SK-N-SH (cell line): ENCODE measurements around the gene ZSWIM7. TPM values are rescaled to one million over a fixed set of nuclear protein-coding genes. Genes with fewer than 3 reads are reported as not detected.

Experiments used
- CTCF ChIA-PET: fragments of 300-600, 350-600 bp; formaldehyde crosslinking; extraction: SDS; loops from one replicate; lab custom pipeline; 2021; lab: Yijun Ruan, JAX
- POLR2A ChIA-PET: fragments of 350-600 bp; sonication (Branson Sonifier 250); formaldehyde crosslinking; extraction: SDS; loops from one replicate; lab custom pipeline; 2020; ENCODE audit warnings: antibody characterized with exemption, inconsistent platforms; lab: Yijun Ruan, JAX
- DNase-seq: peaks from one replicate; pipeline ENCODE4 v3.0.0; 2012
- H2AFZ ChIP-seq: fragments of 200-600 bp; sonication (generic); 2 replicates; pipeline ENCODE4 v1.8.1; 2016; ENCODE audit warnings: antibody characterized with exemption, mild to moderate bottlenecking, low read depth
- H3F3A ChIP-seq: fragments of 200-600 bp; sonication (generic); replicated peaks from 2 replicates; pipeline ENCODE3; 2016; ENCODE audit warnings: antibody characterized with exemption, mild to moderate bottlenecking; ENCODE audit not compliant: insufficient read depth
- H3K27ac ChIP-seq, 2 experiments: fragments of 200-500 bp in 1 of 2; fragments of 200-600 bp in 1 of 2; sonication (Bioruptor generic) in 1 of 2; sonication (generic), shearing (Covaris generic) in 1 of 2; 2 replicates each; pipeline versions ENCODE4 v1.5.1 to v1.6.1; 2014 to 2016; ENCODE audit warnings: low read depth in 2 of 2, inconsistent platforms in 1 of 2, low read length in 1 of 2, mild to moderate bottlenecking in 1 of 2, mixed read lengths in 1 of 2
- H3K27me3 ChIP-seq: fragments of 200-600 bp; sonication (generic), shearing (Covaris generic); 2 replicates; pipeline ENCODE4 v1.6.1; 2016; ENCODE audit warnings: mixed run types; ENCODE audit not compliant: insufficient read depth
- H3K36me3 ChIP-seq, 2 experiments: fragments of 200-500 bp in 1 of 2; fragments of 200-600 bp in 1 of 2; sonication (Bioruptor generic) in 1 of 2; sonication (generic) in 1 of 2; replicated peaks in 1 of 2; 2 replicates each; pipeline versions ENCODE3 to v1.5.1; 2014 to 2016; ENCODE audit warnings: low read length in 1 of 2, mild to moderate bottlenecking in 1 of 2; ENCODE audit not compliant: insufficient read depth in 2 of 2, control insufficient read depth in 1 of 2
- H3K4me1 ChIP-seq, 2 experiments: fragments of 200-500 bp in 1 of 2; fragments of 200-600 bp in 1 of 2; sonication (Bioruptor generic) in 1 of 2; sonication (generic), shearing (Covaris generic) in 1 of 2; 2 replicates each; pipeline versions ENCODE4 v1.5.1 to v1.6.1; 2014 to 2016; ENCODE audit warnings: low read depth in 1 of 2, low read length in 1 of 2, mixed run types in 1 of 2; ENCODE audit not compliant: insufficient read depth in 2 of 2, control insufficient read depth in 1 of 2
- H3K4me2 ChIP-seq: fragments of 200-600 bp; sonication (generic), shearing (Covaris generic); 2 replicates; pipeline ENCODE4 v1.6.1; 2017; ENCODE audit warnings: mixed run types
- H3K4me3 ChIP-seq, 2 experiments: fragments of 200-500 bp in 1 of 2; fragments of 200-600 bp in 1 of 2; sonication (Bioruptor generic) in 1 of 2; sonication (generic), shearing (Covaris generic) in 1 of 2; 2 replicates each; pipeline versions ENCODE4 v1.5.1 to v1.8.1; 2014 to 2016; ENCODE audit warnings: low read depth in 2 of 2, inconsistent platforms in 1 of 2, low read length in 1 of 2, mild to moderate bottlenecking in 1 of 2, mixed read lengths in 1 of 2, moderate library complexity in 1 of 2
- H3K79me2 ChIP-seq: fragments of 200-600 bp; sonication (generic); 2 replicates; pipeline ENCODE4 v1.8.1; 2017; ENCODE audit warnings: mild to moderate bottlenecking; ENCODE audit not compliant: insufficient read depth
- H3K9ac ChIP-seq: fragments of 200-600 bp; sonication (generic); 2 replicates; pipeline ENCODE4 v1.6.1; 2017; ENCODE audit warnings: mixed run types
- H3K9me2 ChIP-seq: fragments of 200-600 bp; sonication (generic); 2 replicates; pipeline ENCODE4 v1.6.1; 2017; ENCODE audit warnings: mixed run types
- H3K9me3 ChIP-seq: fragments of 200-600 bp; sonication (generic); 2 replicates; pipeline ENCODE4 v1.6.1; 2017; ENCODE audit warnings: mixed run types, mild to moderate bottlenecking, moderate library complexity
- H4K20me1 ChIP-seq: fragments of 200-600 bp; sonication (generic); 2 replicates; pipeline ENCODE4 v1.6.1; 2017; ENCODE audit warnings: mild to moderate bottlenecking, mixed run types; ENCODE audit not compliant: insufficient read depth
- JUND ChIP-seq: IDR thresholded peaks from 2 replicates; pipeline ENCODE4 v1.4.0; 2012
- MXI1 ChIP-seq: IDR thresholded peaks from 2 replicates; pipeline ENCODE4 v1.6.1; 2012; ENCODE audit warnings: mild to moderate bottlenecking, low read depth, low read length, improper control_type of control experiment
- POLR2AphosphoS5 ChIP-seq: IDR thresholded peaks from 2 replicates; pipeline ENCODE4 v1.6.1; 2012; ENCODE audit warnings: low read depth, low read length
- RCOR1 ChIP-seq: fragments of 150-350 bp; IDR thresholded peaks from 2 replicates; pipeline ENCODE4 v1.6.1; 2017; ENCODE audit warnings: antibody characterized with exemption, low read length
- SIN3A ChIP-seq: IDR thresholded peaks from 2 replicates; pipeline ENCODE4 v1.6.1; 2012; ENCODE audit warnings: low read depth, mild to moderate bottlenecking, low read length, moderate library complexity, borderline replicate concordance
- SMC3 ChIP-seq: IDR thresholded peaks from 2 replicates; pipeline ENCODE4 v1.6.1; 2012; ENCODE audit warnings: low read depth, low read length, improper control_type of control experiment
- TAF1 ChIP-seq: IDR thresholded peaks from 2 replicates; pipeline ENCODE4 v1.6.1; 2012; ENCODE audit warnings: low read depth, mild to moderate bottlenecking, low read length, moderate library complexity, borderline replicate concordance
- TCF12 ChIP-seq: IDR thresholded peaks from 2 replicates; pipeline ENCODE4 v1.4.0; 2012
- WGBS: methylation state at CpG from one replicate; pipeline ENCODE4 v1.1.6; 2017; ENCODE audit warnings: low lambda C conversion rate; 5-methylcytosine and 5-hydroxymethylcytosine counted together
- polyA plus RNA-seq, 3 experiments: library from polyadenylated mRNA; depleted of rRNA; stranded (reverse); fragments of >200 nt; gene quantifications; 2 replicates each; pipeline ENCODE4 v1.2.3, GENCODE V29; 2012
- TF ChIP-seq, protein P1 (sequence below): fragments of 150-350 bp; IDR thresholded peaks from 2 replicates; pipeline ENCODE4 v1.6.1; 2017; ENCODE audit warnings: antibody characterized with exemption, low read length, low read depth, borderline replicate concordance
- TF ChIP-seq, protein P2 (sequence below): IDR thresholded peaks from 2 replicates; pipeline ENCODE4 v1.6.1; 2012; ENCODE audit warnings: mild to moderate bottlenecking, low read depth, low read length, moderate library complexity
- TF ChIP-seq, protein P3 (sequence below): IDR thresholded peaks from 2 replicates; pipeline ENCODE4 v1.4.0; 2012; ENCODE audit warnings: low read depth
- TF ChIP-seq, protein P4 (sequence below): IDR thresholded peaks from 2 replicates; pipeline ENCODE4; 2012
- TF ChIP-seq, protein P5 (sequence below): IDR thresholded peaks from 2 replicates; pipeline ENCODE4 v1.4.0; 2012; ENCODE audit warnings: low read depth, borderline replicate concordance

Gene ZSWIM7
- polyA plus RNA-seq, 1 of the 3 experiments (the other 2 are of a cell fraction): 63.3 TPM

DNA sequence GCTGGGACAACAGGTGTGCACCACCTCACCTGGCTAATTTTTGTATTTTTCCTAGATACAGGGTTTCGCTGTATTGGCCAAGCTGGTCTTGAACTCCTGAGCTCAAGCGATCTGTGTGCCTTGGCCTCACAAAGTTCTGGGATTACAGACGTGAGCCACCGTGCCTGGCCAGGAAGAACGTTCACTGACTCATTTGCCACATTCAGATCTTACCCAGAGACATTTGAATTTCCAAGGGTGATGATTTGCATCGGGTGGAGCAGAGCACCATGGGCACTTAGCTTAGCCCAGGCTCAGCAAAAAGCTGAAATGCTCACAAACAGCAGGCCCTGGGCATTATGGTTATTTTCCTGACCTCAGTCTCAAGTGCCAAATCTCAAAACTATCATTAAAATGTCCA, 69.1 kb downstream of the ZSWIM7 start:
- no peak for DNase-seq
- Histone ChIP-seq H3F3A (no peaks in the 10 kb centered on the region), H3K27me3 (no peaks in the 10 kb centered on the region; the same call in 1 of the 2 replicates), H3K36me3 (no peaks in the 10 kb centered on the region), H3K4me1 (peaks cover 0 to 4% of the 10 kb centered on the region in 2 experiments; a peak in 1 of 4 replicates), H2AFZ (no peak overlapping the region), H3K27ac (no peak overlapping the region), H3K4me2 (no peak overlapping the region), H3K9me2 (no peaks in the 10 kb centered on the region), H4K20me1 (no peaks in the 10 kb centered on the region), H3K9ac (no peak overlapping the region), H3K79me2 (no peaks in the 10 kb centered on the region)
- WGBS: 70% methylated on average over 5 of the region's 6 CpGs
- no peak for TF ChIP-seq JUND
- TF ChIP-seq, protein P1, sequence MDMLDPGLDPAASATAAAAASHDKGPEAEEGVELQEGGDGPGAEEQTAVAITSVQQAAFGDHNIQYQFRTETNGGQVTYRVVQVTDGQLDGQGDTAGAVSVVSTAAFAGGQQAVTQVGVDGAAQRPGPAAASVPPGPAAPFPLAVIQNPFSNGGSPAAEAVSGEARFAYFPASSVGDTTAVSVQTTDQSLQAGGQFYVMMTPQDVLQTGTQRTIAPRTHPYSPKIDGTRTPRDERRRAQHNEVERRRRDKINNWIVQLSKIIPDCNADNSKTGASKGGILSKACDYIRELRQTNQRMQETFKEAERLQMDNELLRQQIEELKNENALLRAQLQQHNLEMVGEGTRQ: no peak
- TF ChIP-seq, protein P2, sequence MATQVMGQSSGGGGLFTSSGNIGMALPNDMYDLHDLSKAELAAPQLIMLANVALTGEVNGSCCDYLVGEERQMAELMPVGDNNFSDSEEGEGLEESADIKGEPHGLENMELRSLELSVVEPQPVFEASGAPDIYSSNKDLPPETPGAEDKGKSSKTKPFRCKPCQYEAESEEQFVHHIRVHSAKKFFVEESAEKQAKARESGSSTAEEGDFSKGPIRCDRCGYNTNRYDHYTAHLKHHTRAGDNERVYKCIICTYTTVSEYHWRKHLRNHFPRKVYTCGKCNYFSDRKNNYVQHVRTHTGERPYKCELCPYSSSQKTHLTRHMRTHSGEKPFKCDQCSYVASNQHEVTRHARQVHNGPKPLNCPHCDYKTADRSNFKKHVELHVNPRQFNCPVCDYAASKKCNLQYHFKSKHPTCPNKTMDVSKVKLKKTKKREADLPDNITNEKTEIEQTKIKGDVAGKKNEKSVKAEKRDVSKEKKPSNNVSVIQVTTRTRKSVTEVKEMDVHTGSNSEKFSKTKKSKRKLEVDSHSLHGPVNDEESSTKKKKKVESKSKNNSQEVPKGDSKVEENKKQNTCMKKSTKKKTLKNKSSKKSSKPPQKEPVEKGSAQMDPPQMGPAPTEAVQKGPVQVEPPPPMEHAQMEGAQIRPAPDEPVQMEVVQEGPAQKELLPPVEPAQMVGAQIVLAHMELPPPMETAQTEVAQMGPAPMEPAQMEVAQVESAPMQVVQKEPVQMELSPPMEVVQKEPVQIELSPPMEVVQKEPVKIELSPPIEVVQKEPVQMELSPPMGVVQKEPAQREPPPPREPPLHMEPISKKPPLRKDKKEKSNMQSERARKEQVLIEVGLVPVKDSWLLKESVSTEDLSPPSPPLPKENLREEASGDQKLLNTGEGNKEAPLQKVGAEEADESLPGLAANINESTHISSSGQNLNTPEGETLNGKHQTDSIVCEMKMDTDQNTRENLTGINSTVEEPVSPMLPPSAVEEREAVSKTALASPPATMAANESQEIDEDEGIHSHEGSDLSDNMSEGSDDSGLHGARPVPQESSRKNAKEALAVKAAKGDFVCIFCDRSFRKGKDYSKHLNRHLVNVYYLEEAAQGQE: no peak
- no peak for TF ChIP-seq MXI1
- TF ChIP-seq TAF1: no peak
- no peak for TF ChIP-seq SIN3A
- no peak for TF ChIP-seq RCOR1
- TF ChIP-seq, protein P3, sequence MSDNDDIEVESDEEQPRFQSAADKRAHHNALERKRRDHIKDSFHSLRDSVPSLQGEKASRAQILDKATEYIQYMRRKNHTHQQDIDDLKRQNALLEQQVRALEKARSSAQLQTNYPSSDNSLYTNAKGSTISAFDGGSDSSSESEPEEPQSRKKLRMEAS: no peak
- no peak for TF ChIP-seq SMC3
- TF ChIP-seq, protein P4, sequence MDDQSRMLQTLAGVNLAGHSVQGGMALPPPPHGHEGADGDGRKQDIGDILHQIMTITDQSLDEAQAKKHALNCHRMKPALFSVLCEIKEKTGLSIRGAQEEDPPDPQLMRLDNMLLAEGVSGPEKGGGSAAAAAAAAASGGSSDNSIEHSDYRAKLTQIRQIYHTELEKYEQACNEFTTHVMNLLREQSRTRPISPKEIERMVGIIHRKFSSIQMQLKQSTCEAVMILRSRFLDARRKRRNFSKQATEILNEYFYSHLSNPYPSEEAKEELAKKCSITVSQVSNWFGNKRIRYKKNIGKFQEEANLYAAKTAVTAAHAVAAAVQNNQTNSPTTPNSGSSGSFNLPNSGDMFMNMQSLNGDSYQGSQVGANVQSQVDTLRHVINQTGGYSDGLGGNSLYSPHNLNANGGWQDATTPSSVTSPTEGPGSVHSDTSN: no peak
- no peak for TF ChIP-seq POLR2AphosphoS5
- no peak for TF ChIP-seq TCF12
- TF ChIP-seq, all 33 proteins: peak for 0
- ChIA-PET POLR2A (no interaction called here), CTCF (no interaction called here)
- Histone ChIP-seq H3K9me3 (no peaks in the 10 kb centered on the region), H3K4me3 (no peak overlapping the region)

DNA sequence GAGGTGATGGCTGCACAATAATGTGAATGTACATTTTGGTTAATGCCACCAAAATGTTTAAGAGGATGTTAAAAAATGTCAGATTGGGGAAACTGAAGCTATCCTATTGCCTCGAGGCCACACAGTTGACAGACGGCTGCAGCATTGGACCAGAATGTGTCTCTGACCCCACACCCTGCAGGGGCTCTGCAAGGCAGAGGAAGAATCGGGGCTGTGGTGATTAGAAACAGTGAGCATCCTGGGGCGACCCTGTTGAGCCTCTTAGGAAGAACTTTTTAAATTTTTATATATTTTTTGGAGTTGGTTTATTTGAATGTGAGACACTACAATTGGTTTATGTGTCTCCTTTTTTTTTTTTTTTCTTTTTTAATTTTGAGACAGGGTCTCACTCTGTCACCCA, 69.6 kb downstream of the ZSWIM7 start:
- DNase-seq: no peak
- Histone ChIP-seq H3K4me3 (no peak overlapping the region), H2AFZ (no peak overlapping the region), H3K79me2 (no peaks in the 10 kb centered on the region), H3F3A (no peaks in the 10 kb centered on the region), H3K9me2 (no peaks in the 10 kb centered on the region), H3K9ac (no peak overlapping the region), H3K27ac (no peak overlapping the region), H3K4me2 (no peak overlapping the region), H4K20me1 (no peaks in the 10 kb centered on the region), H3K9me3 (no peaks in the 10 kb centered on the region), H3K36me3 (no peaks in the 10 kb centered on the region), H3K4me1 (peaks cover 0 to 4% of the 10 kb centered on the region in 2 experiments; a peak in 1 of 4 replicates), H3K27me3 (no peaks in the 10 kb centered on the region; the same call in 1 of the 2 replicates)
- CTCF ChIA-PET: no interaction called here
- TF ChIP-seq, protein P5, sequence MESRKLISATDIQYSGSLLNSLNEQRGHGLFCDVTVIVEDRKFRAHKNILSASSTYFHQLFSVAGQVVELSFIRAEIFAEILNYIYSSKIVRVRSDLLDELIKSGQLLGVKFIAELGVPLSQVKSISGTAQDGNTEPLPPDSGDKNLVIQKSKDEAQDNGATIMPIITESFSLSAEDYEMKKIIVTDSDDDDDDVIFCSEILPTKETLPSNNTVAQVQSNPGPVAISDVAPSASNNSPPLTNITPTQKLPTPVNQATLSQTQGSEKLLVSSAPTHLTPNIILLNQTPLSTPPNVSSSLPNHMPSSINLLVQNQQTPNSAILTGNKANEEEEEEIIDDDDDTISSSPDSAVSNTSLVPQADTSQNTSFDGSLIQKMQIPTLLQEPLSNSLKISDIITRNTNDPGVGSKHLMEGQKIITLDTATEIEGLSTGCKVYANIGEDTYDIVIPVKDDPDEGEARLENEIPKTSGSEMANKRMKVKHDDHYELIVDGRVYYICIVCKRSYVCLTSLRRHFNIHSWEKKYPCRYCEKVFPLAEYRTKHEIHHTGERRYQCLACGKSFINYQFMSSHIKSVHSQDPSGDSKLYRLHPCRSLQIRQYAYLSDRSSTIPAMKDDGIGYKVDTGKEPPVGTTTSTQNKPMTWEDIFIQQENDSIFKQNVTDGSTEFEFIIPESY: no peak
- TF ChIP-seq, protein P4: no peak
- POLR2A ChIA-PET: no interaction called here
- 58% methylated on average over 4 of the region's 4 CpGs for WGBS
